Measurements from ENCODE around the gene NCKAP5. TPM values are rescaled to one million over a fixed set of nuclear protein-coding genes. Genes with fewer than 3 reads are reported as not detected.

Gene NCKAP5
- total and polyA plus RNA-seq, 9 of the 15 experiments (the other 6 are each of a cell fraction or from before 2014, with no cell fraction given): not detected

GRCh38 chr2:133458280-133458679 is 110.0 kb downstream of the NCKAP5 start (continued):
- no peak for TF ChIP-seq CTCF (IDR thresholded peaks at IDR 0.05 in 2 of 3, conservative IDR thresholded peaks at IDR 0.05 in 1 of 3; ENCODE audit: insufficient read depth in 2 of 3, low read depth in 1 of 3, low read length in 3 of 3)

DNA sequence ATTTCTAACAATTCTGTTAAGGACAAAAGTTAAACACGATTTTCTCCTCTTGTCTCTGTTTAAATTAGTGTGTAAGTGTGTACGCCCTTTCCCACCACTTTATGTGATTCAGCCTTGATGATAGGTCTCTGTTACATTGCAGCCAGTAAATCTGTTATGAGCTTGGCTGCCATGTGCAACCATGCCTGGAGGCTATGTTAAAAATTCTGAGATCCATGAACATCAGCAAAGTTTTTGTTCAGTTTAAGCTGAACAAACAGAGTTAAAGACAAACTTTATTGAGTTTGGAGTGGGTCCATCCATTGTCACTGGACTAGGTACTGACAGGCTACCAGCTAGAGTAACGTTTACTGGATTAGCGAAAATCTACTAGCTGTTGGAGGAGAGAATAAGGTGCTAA is 110.4 kb downstream of the NCKAP5 start:
- H3K36me3 ChIP-seq (ENCODE audit: control insufficient read depth, insufficient read depth, low read length): no peaks in the 10 kb centered on the region
- no peak overlapping the region for H3K4me2 ChIP-seq (ENCODE audit: insufficient read depth, low read length)
- CTCF ChIA-PET (ENCODE audit: low intra/inter-chr PET ratio): no interaction called here
- intact Hi-C loops (cut with micrococcal nuclease): no loop called here
- H3K4me3 ChIP-seq: no peak overlapping the region
- ATAC-seq (no peak), FAIRE-seq (no peak), DNase-seq (ENCODE audit: extremely low read depth in 1 of 4, low spot score in 3 of 4) (no peak)
- no peaks in the 10 kb centered on the region for H3K9me1 ChIP-seq (ENCODE audit: control insufficient read depth, insufficient read depth, low read length)
- no peaks in the 10 kb centered on the region for H3K9me3 ChIP-seq (replicated peaks; ENCODE audit: control insufficient read depth, insufficient read depth, low read depth, low read length)
- no peak overlapping the region for H3K27ac ChIP-seq (ENCODE audit: extremely low read depth, low read depth, low read length)
- H3K9ac ChIP-seq (ENCODE audit: insufficient read depth in 1 of 2, low read depth in 2 of 2, low read length in 2 of 2): no peak overlapping the region
- H4K20me1 ChIP-seq (replicated peaks; ENCODE audit: control insufficient read depth, insufficient read depth, low read length): no peaks in the 10 kb centered on the region
- POLR2A ChIA-PET: no interaction called here
- in situ Hi-C loops (cut with MboI): no loop called here
- TF ChIP-seq GTF2A2 (tag; IDR thresholded peaks at IDR 0.05) (no peak), TFAM (CRISPR knock-in tag; conservative IDR thresholded peaks at IDR 0.05) (no peak), KHSRP (IDR thresholded peaks at IDR 0.05) (no peak), CBX8 (IDR thresholded peaks at IDR 0.05; ENCODE audit: borderline replicate concordance, extremely low read depth, low read depth, low read length, poor library complexity, severe bottlenecking) (no peak), CCNT2 (IDR thresholded peaks at IDR 0.05; ENCODE audit: borderline replicate concordance, extremely low read depth, insufficient read length, low read depth, low read length) (no peak), TGIF2 (CRISPR knock-in tag; IDR thresholded peaks at IDR 0.05) (no peak), MIER1 (IDR thresholded peaks at IDR 0.05; ENCODE audit: low read depth) (no peak), PTTG1 (tag; IDR thresholded peaks at IDR 0.05; ENCODE audit: low read depth) (no peak), SIX5 (IDR thresholded peaks at IDR 0.05; ENCODE audit: borderline replicate concordance in 1 of 2, insufficient read depth in 1 of 2, low read depth in 1 of 2, low read length in 2 of 2) (no peak), SRSF3 (IDR thresholded peaks at IDR 0.05; ENCODE audit: insufficient read depth, low read length) (no peak)
- TF ChIP-seq, protein P1, sequence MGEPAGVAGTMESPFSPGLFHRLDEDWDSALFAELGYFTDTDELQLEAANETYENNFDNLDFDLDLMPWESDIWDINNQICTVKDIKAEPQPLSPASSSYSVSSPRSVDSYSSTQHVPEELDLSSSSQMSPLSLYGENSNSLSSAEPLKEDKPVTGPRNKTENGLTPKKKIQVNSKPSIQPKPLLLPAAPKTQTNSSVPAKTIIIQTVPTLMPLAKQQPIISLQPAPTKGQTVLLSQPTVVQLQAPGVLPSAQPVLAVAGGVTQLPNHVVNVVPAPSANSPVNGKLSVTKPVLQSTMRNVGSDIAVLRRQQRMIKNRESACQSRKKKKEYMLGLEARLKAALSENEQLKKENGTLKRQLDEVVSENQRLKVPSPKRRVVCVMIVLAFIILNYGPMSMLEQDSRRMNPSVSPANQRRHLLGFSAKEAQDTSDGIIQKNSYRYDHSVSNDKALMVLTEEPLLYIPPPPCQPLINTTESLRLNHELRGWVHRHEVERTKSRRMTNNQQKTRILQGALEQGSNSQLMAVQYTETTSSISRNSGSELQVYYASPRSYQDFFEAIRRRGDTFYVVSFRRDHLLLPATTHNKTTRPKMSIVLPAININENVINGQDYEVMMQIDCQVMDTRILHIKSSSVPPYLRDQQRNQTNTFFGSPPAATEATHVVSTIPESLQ (CRISPR knock-in tag; IDR thresholded peaks at IDR 0.05): no peak
- TF ChIP-seq, protein P2, sequence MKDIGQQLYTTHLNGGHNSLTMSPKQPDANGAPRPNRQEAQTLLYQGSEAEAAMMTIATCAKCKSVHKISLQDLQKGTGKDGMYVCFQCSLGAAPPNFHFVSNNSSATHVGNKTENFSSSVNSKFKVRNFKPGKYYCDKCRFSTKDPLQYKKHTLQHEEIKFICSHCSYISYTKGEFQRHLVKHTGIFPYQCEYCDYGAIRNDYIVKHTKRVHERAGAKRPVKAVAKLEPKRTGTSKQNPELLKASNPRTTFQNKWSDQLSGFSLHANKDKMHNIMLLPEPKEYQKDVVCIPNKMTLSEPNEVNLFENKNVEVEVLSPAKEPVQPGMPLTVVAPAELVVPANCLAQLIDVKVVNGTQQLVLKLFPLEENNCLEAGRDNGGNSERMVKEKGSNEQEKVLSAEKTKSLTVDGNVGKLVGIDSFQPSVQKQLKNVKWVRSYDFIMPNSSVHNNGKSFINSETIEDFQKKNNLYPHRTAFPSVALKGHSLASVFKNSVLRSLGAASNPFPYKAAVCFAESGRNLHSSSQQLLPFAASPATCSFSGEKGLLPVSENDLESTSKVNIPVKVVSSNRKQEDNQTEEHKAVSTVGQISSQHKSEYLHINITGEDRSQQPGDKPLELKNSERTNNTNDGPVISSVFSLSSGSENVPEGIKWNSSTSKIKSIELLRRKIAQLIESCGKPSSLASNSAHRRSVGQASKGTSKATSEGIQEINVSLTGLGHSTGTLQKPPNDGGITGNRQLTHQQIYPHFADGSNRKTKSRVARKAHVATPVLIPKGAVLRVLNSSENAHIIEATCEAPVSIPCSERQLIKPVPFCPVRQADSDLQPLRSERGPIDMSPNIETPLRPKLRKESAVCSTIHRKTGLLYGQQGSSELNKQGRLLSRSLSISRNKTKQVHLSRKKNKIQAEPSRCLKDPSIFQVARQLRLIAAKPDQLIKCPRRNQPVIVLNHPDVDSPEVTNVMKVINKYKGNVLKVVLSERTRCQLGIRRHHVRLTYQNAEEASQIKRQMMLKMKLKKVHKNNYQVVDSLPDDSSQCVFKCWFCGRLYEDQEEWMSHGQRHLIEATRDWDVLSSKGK (CRISPR knock-in tag; IDR thresholded peaks at IDR 0.05): no peak
- H3K79me2 ChIP-seq (ENCODE audit: control insufficient read depth, insufficient read depth, low read length): no peaks in the 10 kb centered on the region
- no peak overlapping the region for H2AFZ ChIP-seq (ENCODE audit: low read depth, low read length)
- WGBS (ENCODE audit: insufficient coverage, low coverage, missing lambda C conversion rate): 0% methylated on average over 4 of the region's 4 CpGs
- no peaks in the 10 kb centered on the region for H3K27me3 ChIP-seq (ENCODE audit: control insufficient read depth in 2 of 2, insufficient read depth in 2 of 2, low read length in 2 of 2)
- no TSS peak for BruUV-seq (replicated peaks)
- H3K4me1 ChIP-seq (replicated peaks in 1 of 2; ENCODE audit: control insufficient read depth in 2 of 2, insufficient read depth in 2 of 2, low read length in 2 of 2): no peaks in the 10 kb centered on the region

All from K562 (cell line).